Heart left ventricle (tissue), 13 donors: ENCODE measurements around the gene ELAVL1.

Experiments used
- POLR2A ChIP-seq, 2 donors: fragments of 450-650 bp; IDR thresholded peaks; one replicate each; pipeline ENCODE4 v1.6.1; 2017; ENCODE audit warnings: antibody characterized with exemption in 2 of 2, mild to moderate bottlenecking in 2 of 2, moderate library complexity in 2 of 2
- TF ChIP-seq, protein P1 (sequence below), 12 donors: fragments of 200-600 bp; sonication (generic) in 4 of 12; IDR thresholded peaks; one replicate each; pipeline versions ENCODE4 v1.5.0 to v1.8.0; 2018 to 2022; ENCODE audit warnings: antibody characterized with exemption in 12 of 12, mild to moderate bottlenecking in 5 of 12
- donor health status: ischemic (EF 13 %, LVEDD 7.1; RV severe dilation, severe dysfunction).
- donor health status: DM: no; HTN: yes; CAD: no.
- donor health status: DM: no; HTN: no; CAD: no.
- donor health status: ischemic (EF 25% LVEDD 6.9; RV normal size, moderate dysfunction).
- donor health status: ischemic (EF 25% LVEDD 5.7; RV mildly dilated, moderate dysfunction).
- donor health status: ischemic (EF 35%, LVEDD 5.7; RV mildly dilated, moderate dysfunction).
- donor health status: nonischemic (EF 11% LVEDD 7.7; RV severe dilation, severe dysfunction).
- donor health status: DM: yes; HTN: yes; CAD: no.
- donor health status: PGD.
- donor health status: ischemic (EF 29% LVEDD 5.4; RV normal size, mild dysfunction).
- donor health status: nonischemic (EF 23%, LVEDD 6.1; RV moderate dilation, normal function).

DNA sequence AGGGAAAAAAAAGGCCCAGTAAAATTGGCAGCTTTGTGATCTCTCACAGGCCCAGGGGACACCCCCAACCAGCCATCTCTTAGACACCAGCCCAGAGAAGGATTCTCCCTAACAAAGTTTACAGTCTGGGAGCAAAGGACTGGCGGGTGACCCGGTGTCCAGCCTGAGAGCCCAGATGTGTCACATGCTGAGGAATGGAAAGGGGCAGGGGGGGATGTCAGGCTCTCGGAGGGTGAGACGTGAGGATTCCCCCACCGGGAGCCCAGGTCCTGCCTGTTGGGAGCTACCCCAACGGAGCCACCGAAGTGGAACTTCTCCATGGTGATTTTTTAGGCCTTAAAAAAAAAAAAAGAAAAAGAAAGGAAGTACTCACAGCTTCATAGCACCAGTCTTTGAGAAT lies 74.7 kb downstream of the ELAVL1 start:
- TF ChIP-seq, protein P1, sequence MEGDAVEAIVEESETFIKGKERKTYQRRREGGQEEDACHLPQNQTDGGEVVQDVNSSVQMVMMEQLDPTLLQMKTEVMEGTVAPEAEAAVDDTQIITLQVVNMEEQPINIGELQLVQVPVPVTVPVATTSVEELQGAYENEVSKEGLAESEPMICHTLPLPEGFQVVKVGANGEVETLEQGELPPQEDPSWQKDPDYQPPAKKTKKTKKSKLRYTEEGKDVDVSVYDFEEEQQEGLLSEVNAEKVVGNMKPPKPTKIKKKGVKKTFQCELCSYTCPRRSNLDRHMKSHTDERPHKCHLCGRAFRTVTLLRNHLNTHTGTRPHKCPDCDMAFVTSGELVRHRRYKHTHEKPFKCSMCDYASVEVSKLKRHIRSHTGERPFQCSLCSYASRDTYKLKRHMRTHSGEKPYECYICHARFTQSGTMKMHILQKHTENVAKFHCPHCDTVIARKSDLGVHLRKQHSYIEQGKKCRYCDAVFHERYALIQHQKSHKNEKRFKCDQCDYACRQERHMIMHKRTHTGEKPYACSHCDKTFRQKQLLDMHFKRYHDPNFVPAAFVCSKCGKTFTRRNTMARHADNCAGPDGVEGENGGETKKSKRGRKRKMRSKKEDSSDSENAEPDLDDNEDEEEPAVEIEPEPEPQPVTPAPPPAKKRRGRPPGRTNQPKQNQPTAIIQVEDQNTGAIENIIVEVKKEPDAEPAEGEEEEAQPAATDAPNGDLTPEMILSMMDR (IDR thresholded peaks at IDR 0.05), result no peak
- TF ChIP-seq POLR2A (IDR thresholded peaks at IDR 0.05), result no peak
